GM19238 (cell line): ENCODE results near the gene KCTD6.

ENCODE experiments used
- DNase-seq: peaks from one replicate; pipeline ENCODE4 v3.0.0; 2011; ENCODE audit warnings: low spot score; ENCODE audit not compliant: insufficient read length

Gene KCTD6

GRCh38 chr3:58491506-58492402, at the start of gene KCTD6:
Gene KCTD6 (plus strand): TSS chr3:58492096. CDS start chr3:58498756, 6,660 bp downstream.
- peak; percentile 92 for DNase-seq

- DNase-seq, result no peak
Observed at GRCh38 chr3:58452176-58452575, 39.7 kb upstream of the KCTD6 start.

GRCh38 chr3:58459160-58459559, 32.7 kb upstream of the KCTD6 start:
- DNase-seq, result no peak

GRCh38 chr3:58462829-58463180, 29.1 kb upstream of the KCTD6 start:
- DNase-seq, result no peak

- peak; percentile 57 for DNase-seq
Observed at GRCh38 chr3:58463181-58463941, 28.5 kb upstream of the KCTD6 start.

- no peak for DNase-seq
Observed at GRCh38 chr3:58463942-58464271, 28.0 kb upstream of the KCTD6 start.

- DNase-seq, result no peak
Observed at GRCh38 chr3:58464866-58465265, 27.0 kb upstream of the KCTD6 start.

- DNase-seq, result no peak
Observed at GRCh38 chr3:58466899-58467563, 24.9 kb upstream of the KCTD6 start.

- DNase-seq, result no peak
Observed at GRCh38 chr3:58469096-58469495, 22.8 kb upstream of the KCTD6 start.

- no peak for DNase-seq
Observed at GRCh38 chr3:58470363-58471024, 21.4 kb upstream of the KCTD6 start.

- DNase-seq, result no peak
Observed at GRCh38 chr3:58471025-58471887, 20.6 kb upstream of the KCTD6 start.

- DNase-seq, result no peak
Observed at GRCh38 chr3:58473275-58473674, 18.6 kb upstream of the KCTD6 start.

- no peak for DNase-seq
Observed at GRCh38 chr3:58474348-58474911, 17.5 kb upstream of the KCTD6 start.

- no peak for DNase-seq
Observed at GRCh38 chr3:58474967-58475578, 16.8 kb upstream of the KCTD6 start.

GRCh38 chr3:58478781-58479180, 13.1 kb upstream of the KCTD6 start:
- no peak for DNase-seq

GRCh38 chr3:58480309-58480708, 11.6 kb upstream of the KCTD6 start:
- DNase-seq, result no peak

GRCh38 chr3:58482917-58483636, 8.8 kb upstream of the KCTD6 start:
- no peak for DNase-seq

- DNase-seq, result no peak
Observed at GRCh38 chr3:58484045-58484721, 7.7 kb upstream of the KCTD6 start.

- DNase-seq, result no peak
Observed at GRCh38 chr3:58484722-58485069, 7.2 kb upstream of the KCTD6 start.
